Lower leg skin (tissue), 4 donors: ENCODE results near the gene UFD1. TPM values are rescaled to one million over a fixed set of nuclear protein-coding genes. Genes with fewer than 3 reads are reported as not detected.

Source experiments
- DNase-seq, 2 donors: peaks; one replicate each; pipeline ENCODE4 v3.0.0-alpha.2; 2019; ENCODE audit warnings: low spot score in 2 of 2
- H3K4me3 ChIP-seq: fragments of 200-600 bp; sonication (generic); 2 replicates; pipeline ENCODE4 v1.5.1; 2017; ENCODE audit warnings: mild to moderate bottlenecking, low read depth; ENCODE audit not compliant: poor library complexity, severe bottlenecking
- CTCF ChIP-seq, 3 donors: fragments of 450-650 bp; IDR thresholded peaks; one replicate each; pipeline ENCODE4 v1.5.1; 2016; ENCODE audit warnings: antibody characterized with exemption in 3 of 3, mild to moderate bottlenecking in 3 of 3, moderate library complexity in 2 of 3
- POLR2A ChIP-seq, 2 donors: fragments of 450-650 bp; IDR thresholded peaks; one replicate each; pipeline ENCODE4 v1.6.1; 2016 to 2017; ENCODE audit warnings: antibody characterized with exemption in 2 of 2, mild to moderate bottlenecking in 1 of 2, moderate library complexity in 1 of 2
- WGBS, 2 donors: methylation state at CpG; one replicate each; pipeline ENCODE4 v1.1.5; 2018; 5-methylcytosine and 5-hydroxymethylcytosine counted together
- intact Hi-C: fragments of 100-400 bp; cut with DNase I; formaldehyde crosslinking; loops from one replicate; pipeline ENCODE4 v1.15.0; 2023; ENCODE audit warnings: low total_unique reads
- total RNA-seq, 4 donors: library from RNA; depleted of rRNA; stranded (reverse); fragments of >200 nt; gene quantifications; one replicate each; pipeline ENCODE4 v1.1.0, GENCODE V29; 2016

UFD1 gene
- total RNA-seq, 4 donors from 2014 or later: 21.9 to 40.9 (median 34.5) TPM

- WGBS, 2 donors: 87 to 89% methylated on average over 10 to 12 of the region's 12 CpGs
- intact Hi-C loops: no loop called here
- TF ChIP-seq CTCF (IDR thresholded peaks at IDR 0.05) (no peak), POLR2A (IDR thresholded peaks at IDR 0.05) (no peak)
- DNase-seq: peak in 1 of 2 donors; percentile 81
- H3K4me3 ChIP-seq: no peak overlapping the region
These were observed 39.1 kb upstream of the UFD1 start for GRCh38 chr22:19517919-19518611.

- no peak overlapping the region for H3K4me3 ChIP-seq
- no peak for TF ChIP-seq CTCF (IDR thresholded peaks at IDR 0.05)
- TF ChIP-seq POLR2A (IDR thresholded peaks at IDR 0.05): no peak
- intact Hi-C loops: no loop called here
- WGBS, 2 donors: 94 to 95% methylated on average over 10 of the region's 10 CpGs
- peak in 1 of 2 donors; percentile 79 for DNase-seq
These were observed 38.1 kb upstream of the UFD1 start for GRCh38 chr22:19517171-19517500.

- intact Hi-C loops: no loop called here
- WGBS, 2 donors: 93 to 95% methylated on average over 14 of the region's 19 CpGs
- no peak for TF ChIP-seq POLR2A (IDR thresholded peaks at IDR 0.05)
- TF ChIP-seq CTCF (IDR thresholded peaks at IDR 0.05): no peak
These were observed 37.6 kb upstream of the UFD1 start for GRCh38 chr22:19516378-19517170.

GRCh38 chr22:19515654-19516377 is 36.8 kb upstream of the UFD1 start:
- H3K4me3 ChIP-seq: no peak overlapping the region
- intact Hi-C loops: no loop called here
- TF ChIP-seq POLR2A (IDR thresholded peaks at IDR 0.05): no peak
- TF ChIP-seq CTCF (IDR thresholded peaks at IDR 0.05): no peak
- DNase-seq: peak in 1 of 2 donors; percentile 84
- WGBS, 2 donors: 96% methylated on average over 12 of the region's 12 CpGs

More at GRCh38 chr22:19516378-19517170, 37.6 kb upstream of the UFD1 start:
- peak in 1 of 2 donors; percentile 84 for DNase-seq
- H3K4me3 ChIP-seq: no peak overlapping the region

GRCh38 chr22:19514831-19515565 is 36.0 kb upstream of the UFD1 start:
- peak in 1 of 2 donors; percentile 76 for DNase-seq
- TF ChIP-seq CTCF (IDR thresholded peaks at IDR 0.05): no peak
- TF ChIP-seq POLR2A (IDR thresholded peaks at IDR 0.05): no peak
- H3K4me3 ChIP-seq: no peak overlapping the region
- intact Hi-C loops: no loop called here
- WGBS, 2 donors: 92 to 93% methylated on average over 14 of the region's 14 CpGs
